Right kidney (tissue), 1 donor: Measurements from ENCODE around the gene TM4SF20.

Experiments
- DNase-seq: peaks from one replicate; pipeline ENCODE4 v3.0.0-alpha.2; 2016

TM4SF20 gene

GRCh38 chr2:227320305-227321094 is 58.6 kb downstream of the TM4SF20 start:
- DNase-seq: no peak

- no peak for DNase-seq
These were observed 61.3 kb downstream of the TM4SF20 start for GRCh38 chr2:227317834-227318233.

GRCh38 chr2:227313310-227313709 is 65.8 kb downstream of the TM4SF20 start:
- no peak for DNase-seq

- no peak for DNase-seq
These were observed 66.5 kb downstream of the TM4SF20 start for GRCh38 chr2:227312579-227312978.
